HG03571 (cell line): ENCODE measurements around the gene PDZD8.
"Not testable (repeated sequence)": the region's sequence is repeated elsewhere in the genome, so short reads cannot be mapped to it uniquely, and the experiment has no call there.

Experiments used
- ATAC-seq: cut with Tn5 transposase; IDR thresholded peaks from one replicate; pipeline ENCODE4 v1.9.1; 2021; ENCODE audit not compliant: unreplicated experiment

Gene PDZD8

GRCh38 chr10:117294735-117295134, 80.5 kb downstream of the PDZD8 start:
- no peak for ATAC-seq

GRCh38 chr10:117294039-117294645, 81.1 kb downstream of the PDZD8 start:
- no peak for ATAC-seq

- ATAC-seq = not testable (repeated sequence)
These were observed 84.4 kb downstream of the PDZD8 start for GRCh38 chr10:117290872-117291271.

- ATAC-seq = no peak
These were observed 90.3 kb downstream of the PDZD8 start for GRCh38 chr10:117284716-117285494.

- no peak for ATAC-seq
These were observed 97.6 kb downstream of the PDZD8 start for GRCh38 chr10:117277675-117278074.

GRCh38 chr10:117275121-117275520, 100.1 kb downstream of the PDZD8 start:
- ATAC-seq = no peak

DNA sequence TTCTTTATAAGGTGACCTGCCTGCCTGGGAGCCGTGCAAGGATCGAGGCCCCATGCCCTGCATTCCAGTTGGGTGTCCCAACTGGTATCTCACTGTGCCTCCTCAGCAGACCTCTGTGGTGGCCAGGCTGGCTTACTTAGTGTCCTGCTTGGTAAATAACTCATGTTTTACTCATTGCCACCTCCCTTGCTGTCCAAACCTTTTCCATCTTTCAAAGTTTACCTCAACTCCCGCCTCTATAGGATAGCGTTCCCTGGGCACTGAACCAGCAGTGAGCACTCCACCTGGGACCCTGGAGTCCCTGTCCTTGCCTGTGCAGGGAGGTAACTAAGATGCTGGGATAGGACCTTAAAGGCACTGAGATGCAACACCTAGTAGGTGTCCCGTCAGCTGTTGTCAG, 100.7 kb downstream of the PDZD8 start:
- no peak for ATAC-seq

GRCh38 chr10:117273980-117274379, 101.3 kb downstream of the PDZD8 start:
- ATAC-seq = no peak

GRCh38 chr10:117272195-117273076, 102.8 kb downstream of the PDZD8 start:
- no peak for ATAC-seq

- no peak for ATAC-seq
These were observed 103.8 kb downstream of the PDZD8 start for GRCh38 chr10:117271427-117271826.

DNA sequence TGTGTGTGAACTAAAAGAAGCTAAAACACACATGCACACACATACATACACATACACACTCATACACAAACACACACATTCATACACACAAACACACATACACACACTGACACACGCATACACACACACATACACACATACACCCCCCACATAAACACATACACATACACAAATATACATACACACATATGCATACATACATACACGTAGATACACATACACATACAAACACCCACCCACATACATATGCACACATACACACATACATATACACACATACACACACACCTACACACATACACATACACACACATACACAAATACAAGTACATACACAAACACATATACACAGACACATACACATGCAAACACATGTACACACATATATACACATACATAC, 106.3 kb downstream of the PDZD8 start:
- no peak for ATAC-seq

DNA sequence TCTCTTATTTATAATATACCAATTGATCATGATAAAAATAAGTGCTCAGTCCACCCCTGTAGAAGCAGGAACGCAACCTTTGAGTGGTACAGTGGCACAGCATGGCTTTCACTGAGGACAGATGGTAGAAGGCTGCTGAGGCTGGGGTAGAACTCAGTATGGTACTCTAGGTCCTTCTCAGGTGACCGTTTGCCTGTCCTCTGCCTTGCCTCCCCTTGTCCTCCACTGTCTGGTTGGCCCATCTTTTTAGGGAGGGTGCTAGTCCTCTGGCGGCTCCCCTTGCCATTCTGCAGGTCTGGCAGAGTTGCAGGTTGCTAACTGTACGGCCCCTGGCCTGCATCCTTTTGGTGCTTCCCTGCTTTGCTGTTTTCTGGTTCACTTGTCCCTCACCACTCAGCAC, 107.0 kb downstream of the PDZD8 start:
- ATAC-seq = no peak

DNA sequence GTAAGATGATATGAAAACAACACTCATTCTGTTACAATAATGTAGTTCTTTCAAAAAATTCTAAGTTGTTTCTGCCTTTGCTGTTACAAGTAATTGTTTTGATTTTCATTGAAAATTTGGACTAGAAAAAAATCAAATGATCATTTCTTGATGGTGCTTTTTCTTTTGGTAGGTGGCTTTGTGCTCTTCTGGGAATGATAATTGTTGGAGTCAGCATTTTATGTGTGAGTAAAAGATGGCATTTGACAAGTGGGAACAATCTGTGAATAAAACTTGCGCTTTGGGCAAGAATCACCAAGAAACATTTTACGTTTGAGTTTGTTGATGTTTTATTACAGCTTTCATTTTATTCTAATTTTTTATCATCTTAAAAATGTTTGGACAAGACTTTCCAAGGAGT, 108.4 kb downstream of the PDZD8 start:
- no peak for ATAC-seq

DNA sequence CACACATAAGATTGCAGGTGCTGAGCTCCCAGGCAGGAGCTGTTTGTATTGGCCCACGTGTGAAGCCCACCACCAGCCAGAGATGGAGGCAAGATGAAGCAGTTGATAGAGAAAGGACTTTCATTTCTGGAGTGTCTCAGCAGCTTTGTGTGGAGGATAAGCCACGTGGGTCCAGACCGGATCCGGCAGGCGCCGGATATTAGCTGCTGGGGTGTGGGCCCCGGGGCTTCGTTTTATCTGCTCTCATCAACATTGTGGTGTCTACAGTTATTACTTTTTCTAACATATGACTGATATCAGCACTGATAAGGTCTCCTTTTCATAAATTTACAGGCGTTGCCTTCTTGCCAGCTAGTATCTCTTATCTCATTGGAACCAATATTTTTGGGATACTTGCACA, 108.8 kb downstream of the PDZD8 start:
- no peak for ATAC-seq

DNA sequence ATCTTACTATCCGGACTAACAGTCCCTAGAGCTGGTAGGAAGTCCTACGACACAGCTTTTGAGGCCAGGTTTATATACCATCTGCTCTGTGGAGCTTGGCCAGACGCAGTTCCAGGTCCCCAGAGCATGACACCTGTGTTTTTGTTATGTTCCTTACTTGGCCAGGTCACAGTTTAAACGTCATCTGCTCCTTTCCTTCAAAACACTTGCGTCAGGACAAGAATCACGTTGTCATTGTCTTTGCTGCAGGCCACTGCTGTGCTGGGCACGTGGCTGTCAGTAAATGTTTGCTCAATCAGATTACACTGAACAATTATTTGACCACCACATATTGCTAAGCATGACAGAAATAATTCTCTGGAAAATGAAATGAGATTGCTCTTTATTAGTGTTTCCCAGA, 110.5 kb downstream of the PDZD8 start:
- no peak for ATAC-seq

DNA sequence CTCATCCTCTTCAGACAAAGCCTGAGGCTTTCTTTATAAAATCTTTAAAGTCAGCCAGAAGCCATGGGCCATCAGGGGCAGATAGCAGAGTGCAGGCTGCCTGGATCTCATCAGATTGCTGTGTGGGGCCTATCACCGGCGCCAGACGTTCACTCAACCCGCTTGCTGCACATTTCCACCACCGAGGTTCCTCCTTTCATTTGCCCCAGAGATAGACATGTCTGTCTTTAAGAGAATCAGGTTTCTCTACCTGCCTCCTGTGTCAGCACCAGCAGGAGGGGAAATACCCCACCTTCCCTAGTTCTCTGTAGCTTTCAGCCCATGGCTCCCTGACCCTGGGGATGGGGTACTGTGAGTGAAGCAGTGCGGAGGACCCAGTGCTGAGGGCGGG, 112.3 kb downstream of the PDZD8 start:
- no peak for ATAC-seq

GRCh38 chr10:117262291-117262902, 112.8 kb downstream of the PDZD8 start:
- no peak for ATAC-seq

DNA sequence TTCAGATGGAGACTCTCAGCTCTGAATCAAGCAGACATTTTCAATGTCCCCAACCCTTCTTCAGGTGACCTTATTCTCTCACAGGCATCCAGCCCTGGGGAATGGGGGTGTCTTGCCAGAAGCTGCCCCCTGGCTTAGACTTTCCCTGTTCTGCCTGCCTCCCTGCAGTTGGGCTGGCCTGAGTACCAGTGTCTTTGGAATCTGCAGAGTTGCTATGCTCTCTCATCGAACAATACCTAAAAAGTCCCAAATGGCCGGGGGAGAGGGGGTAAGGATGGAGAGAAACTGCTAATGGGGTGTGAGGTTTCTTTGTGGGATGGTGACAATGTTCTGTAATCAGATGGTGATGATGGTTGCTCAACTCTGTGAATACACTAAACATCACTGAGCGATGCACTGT, 113.7 kb downstream of the PDZD8 start:
- ATAC-seq = no peak

GRCh38 chr10:117260084-117260483, 115.2 kb downstream of the PDZD8 start:
- no peak for ATAC-seq

- no peak for ATAC-seq
These were observed 116.0 kb downstream of the PDZD8 start for GRCh38 chr10:117259279-117259678.

DNA sequence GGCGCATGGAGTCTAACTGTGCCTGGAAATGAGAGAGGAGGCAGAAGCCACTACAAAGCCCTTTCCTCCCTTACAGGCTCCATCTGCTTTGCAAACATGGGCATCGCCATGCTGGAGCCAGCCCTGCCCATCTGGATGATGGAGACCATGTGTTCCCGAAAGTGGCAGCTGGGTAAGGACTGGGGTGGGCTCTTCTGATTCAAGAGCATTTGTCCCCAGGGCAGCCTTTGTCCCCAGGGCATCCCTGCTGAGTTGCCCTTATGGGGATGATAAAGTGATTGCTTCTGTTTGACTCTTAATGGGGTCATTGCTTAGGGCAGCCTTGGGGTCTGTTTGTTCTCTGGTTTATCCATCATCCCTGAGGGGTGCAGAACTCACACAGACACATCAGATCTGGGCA, 117.5 kb downstream of the PDZD8 start:
- ATAC-seq = no peak
